Inflammatory macrophage treated with lipopolysaccharide for 4 hours (primary cell): ENCODE data around the gene CDK15.

ENCODE experiments used
- DNase-seq: peaks from one replicate; pipeline ENCODE4 v3.0.0-alpha.2; 2020

Gene CDK15

GRCh38 chr2:201915446-201915845 is 109.1 kb downstream of the CDK15 start:
- DNase-seq, result peak; percentile 18

- no peak for DNase-seq
These were observed 110.2 kb downstream of the CDK15 start for GRCh38 chr2:201916565-201916964.

- DNase-seq, result no peak
These were observed 112.4 kb downstream of the CDK15 start for GRCh38 chr2:201918616-201919307.

GRCh38 chr2:201919308-201919634 is 112.9 kb downstream of the CDK15 start:
- no peak for DNase-seq

GRCh38 chr2:201923436-201924328 is 117.3 kb downstream of the CDK15 start:
- DNase-seq, result no peak

- no peak for DNase-seq
These were observed 118.1 kb downstream of the CDK15 start for GRCh38 chr2:201924453-201924852.

- DNase-seq, result no peak
These were observed 118.7 kb downstream of the CDK15 start for GRCh38 chr2:201925056-201925455.

- no peak for DNase-seq
These were observed 119.7 kb downstream of the CDK15 start for GRCh38 chr2:201926067-201926466.

GRCh38 chr2:201928363-201928762 is 122.0 kb downstream of the CDK15 start:
- no peak for DNase-seq

- no peak for DNase-seq
These were observed 123.1 kb downstream of the CDK15 start for GRCh38 chr2:201929281-201930026.

- no peak for DNase-seq
These were observed 123.7 kb downstream of the CDK15 start for GRCh38 chr2:201930043-201930442.

- no peak for DNase-seq
These were observed 124.5 kb downstream of the CDK15 start for GRCh38 chr2:201930831-201931230.

GRCh38 chr2:201931475-201931874 is 125.1 kb downstream of the CDK15 start:
- DNase-seq, result no peak

- no peak for DNase-seq
These were observed 125.6 kb downstream of the CDK15 start for GRCh38 chr2:201931951-201932350.

GRCh38 chr2:201932511-201932910 is 126.2 kb downstream of the CDK15 start:
- DNase-seq, result no peak

- DNase-seq, result no peak
These were observed 127.5 kb downstream of the CDK15 start for GRCh38 chr2:201933792-201934237.

- no peak for DNase-seq
These were observed 130.5 kb downstream of the CDK15 start for GRCh38 chr2:201936817-201937216.

- DNase-seq, result no peak
These were observed 131.0 kb downstream of the CDK15 start for GRCh38 chr2:201937343-201937742.

GRCh38 chr2:201938156-201938775 is 131.9 kb downstream of the CDK15 start:
- no peak for DNase-seq

- DNase-seq, result no peak
These were observed 132.4 kb downstream of the CDK15 start for GRCh38 chr2:201938781-201939180.

- DNase-seq, result no peak
These were observed 133.2 kb downstream of the CDK15 start for GRCh38 chr2:201939453-201939941.

GRCh38 chr2:201942531-201942930 is 136.2 kb downstream of the CDK15 start:
- no peak for DNase-seq
